Omental fat pad (tissue), 4 donors: Measurements from ENCODE around the gene MYBPHL. TPM values are rescaled to one million over a fixed set of nuclear protein-coding genes. Genes with fewer than 3 reads are reported as not detected.

Experiments
- ATAC-seq: fragments of 150-250 bp; one replicate; pipeline ENCODE4 v1.9.1; 2016; ENCODE audit warnings: mild to moderate bottlenecking, moderate library complexity; ENCODE audit not compliant: low FRiP score
- DNase-seq: peaks from one replicate; pipeline ENCODE4 v3.0.0-alpha.2; 2019; ENCODE audit warnings: low spot score
- total RNA-seq, 4 donors: library from RNA; depleted of rRNA; stranded (reverse); fragments of >200 nt; gene quantifications; one replicate each; pipeline ENCODE4 v1.1.0, GENCODE V29; 2016
- TF ChIP-seq, protein P1 (sequence below), 3 donors: fragments of 450-650 bp; IDR thresholded peaks; one replicate each; pipeline ENCODE4 v1.5.1; 2016 to 2017; ENCODE audit warnings: antibody characterized with exemption in 3 of 3, mild to moderate bottlenecking in 3 of 3, moderate library complexity in 2 of 3

MYBPHL gene
- total RNA-seq, 4 donors from 2014 or later: not detected

DNA sequence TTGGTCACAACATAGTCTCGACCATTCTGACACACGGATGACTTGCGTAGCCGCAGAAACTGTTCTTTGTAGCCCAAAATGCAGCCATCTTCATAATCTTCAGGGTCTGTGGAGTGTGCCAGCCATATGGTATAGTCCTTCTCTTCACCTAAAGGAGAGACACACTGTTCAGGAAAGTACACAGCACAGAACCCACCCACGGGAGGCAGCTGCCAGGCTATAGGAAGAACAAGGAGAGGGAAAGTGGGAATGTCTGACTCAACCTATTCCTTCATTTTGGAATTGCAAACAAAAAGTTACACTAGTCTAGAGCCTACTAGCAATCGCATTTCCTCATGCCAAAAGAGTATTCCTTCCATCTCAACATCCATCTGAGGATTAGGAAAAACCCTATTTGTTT lies 16.2 kb upstream of the MYBPHL start:
- ATAC-seq: no peak
- TF ChIP-seq, protein P1, sequence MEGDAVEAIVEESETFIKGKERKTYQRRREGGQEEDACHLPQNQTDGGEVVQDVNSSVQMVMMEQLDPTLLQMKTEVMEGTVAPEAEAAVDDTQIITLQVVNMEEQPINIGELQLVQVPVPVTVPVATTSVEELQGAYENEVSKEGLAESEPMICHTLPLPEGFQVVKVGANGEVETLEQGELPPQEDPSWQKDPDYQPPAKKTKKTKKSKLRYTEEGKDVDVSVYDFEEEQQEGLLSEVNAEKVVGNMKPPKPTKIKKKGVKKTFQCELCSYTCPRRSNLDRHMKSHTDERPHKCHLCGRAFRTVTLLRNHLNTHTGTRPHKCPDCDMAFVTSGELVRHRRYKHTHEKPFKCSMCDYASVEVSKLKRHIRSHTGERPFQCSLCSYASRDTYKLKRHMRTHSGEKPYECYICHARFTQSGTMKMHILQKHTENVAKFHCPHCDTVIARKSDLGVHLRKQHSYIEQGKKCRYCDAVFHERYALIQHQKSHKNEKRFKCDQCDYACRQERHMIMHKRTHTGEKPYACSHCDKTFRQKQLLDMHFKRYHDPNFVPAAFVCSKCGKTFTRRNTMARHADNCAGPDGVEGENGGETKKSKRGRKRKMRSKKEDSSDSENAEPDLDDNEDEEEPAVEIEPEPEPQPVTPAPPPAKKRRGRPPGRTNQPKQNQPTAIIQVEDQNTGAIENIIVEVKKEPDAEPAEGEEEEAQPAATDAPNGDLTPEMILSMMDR (IDR thresholded peaks at IDR 0.05): no peak
- DNase-seq: no peak

DNA sequence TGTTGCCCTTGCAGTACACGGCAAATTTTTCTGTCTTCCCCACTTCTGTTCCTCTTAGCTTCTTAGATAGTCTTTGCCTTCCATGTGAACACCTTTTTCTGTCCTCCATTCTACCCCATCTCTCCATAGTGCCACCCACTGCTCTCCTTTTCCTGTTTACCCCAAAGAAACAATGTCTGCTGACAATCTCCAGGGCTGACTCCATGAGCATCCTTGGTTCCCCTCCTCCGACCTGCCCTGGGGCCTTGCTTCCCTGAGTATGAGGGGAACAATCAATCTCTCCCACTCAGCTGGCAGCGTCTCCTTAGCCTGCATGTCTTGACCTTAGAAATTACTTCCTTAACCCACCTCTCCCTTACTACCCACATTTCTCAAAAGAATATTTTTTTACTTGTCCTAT lies 12.3 kb upstream of the MYBPHL start:
- TF ChIP-seq, protein P1 (IDR thresholded peaks at IDR 0.05): no peak
- ATAC-seq: no peak
- no peak for DNase-seq

DNA sequence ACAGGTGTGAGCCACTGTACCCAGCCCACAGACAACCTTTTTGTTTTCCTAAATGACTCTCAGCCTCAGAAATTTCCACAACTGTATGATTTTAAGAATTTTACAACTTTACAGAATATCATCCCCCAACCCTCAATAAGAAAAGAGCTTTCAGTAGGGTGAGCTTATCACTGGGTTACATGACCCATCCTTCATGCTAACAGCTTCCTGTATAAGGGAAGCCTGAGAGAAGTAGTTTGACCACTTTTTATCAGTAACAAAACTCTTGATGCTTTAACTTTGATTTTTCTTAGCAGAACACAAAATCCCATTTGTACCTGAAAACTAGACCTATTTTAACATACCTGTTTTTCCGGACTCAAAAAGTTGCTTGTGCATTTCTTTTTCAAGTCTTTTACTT lies 9.7 kb upstream of the MYBPHL start:
- DNase-seq (no peak), ATAC-seq (no peak)
- TF ChIP-seq, protein P1 (IDR thresholded peaks at IDR 0.05): no peak

DNA sequence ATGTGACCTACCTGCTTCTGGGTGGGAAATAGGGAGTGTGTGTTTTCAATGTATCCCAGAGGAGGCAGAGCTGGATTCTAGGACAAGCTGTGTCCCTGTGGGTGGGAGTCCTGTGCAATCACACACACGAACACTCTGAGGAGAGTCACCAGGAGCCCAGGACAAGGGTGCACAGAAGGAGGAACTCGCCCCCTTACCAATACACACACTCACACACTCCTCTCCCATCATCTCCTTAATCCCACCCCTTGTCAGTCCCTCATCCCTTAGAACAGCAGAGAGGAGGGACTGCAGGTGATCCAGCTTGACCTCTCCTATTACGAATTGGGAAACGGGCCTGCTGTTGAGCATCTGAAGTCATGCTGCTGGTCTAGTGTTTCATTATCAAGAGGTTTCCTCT lies 8.5 kb upstream of the MYBPHL start:
- ATAC-seq: no peak
- TF ChIP-seq, protein P1 (IDR thresholded peaks at IDR 0.05): no peak
- DNase-seq: no peak

DNA sequence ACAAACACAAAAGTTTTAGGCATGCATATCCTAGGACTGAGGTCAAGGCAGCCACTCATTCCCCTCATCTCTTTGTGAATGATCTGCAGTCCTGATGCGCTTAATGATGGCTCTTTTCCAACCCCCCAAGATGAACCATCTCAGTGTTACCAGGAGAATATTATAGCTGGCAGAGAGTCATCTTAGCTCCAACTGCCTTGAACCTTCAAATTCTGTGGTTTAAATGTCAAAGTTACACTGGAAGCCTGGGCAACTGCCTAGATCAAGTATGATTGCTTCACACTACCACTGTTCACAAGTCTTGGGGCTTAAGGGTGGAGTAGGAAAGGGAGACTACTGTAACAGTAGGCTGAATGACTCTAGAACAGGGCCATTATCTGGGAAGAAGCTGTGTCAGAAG lies 8.0 kb upstream of the MYBPHL start:
- TF ChIP-seq, protein P1 (IDR thresholded peaks at IDR 0.05): no peak
- DNase-seq (no peak), ATAC-seq (no peak)

DNA sequence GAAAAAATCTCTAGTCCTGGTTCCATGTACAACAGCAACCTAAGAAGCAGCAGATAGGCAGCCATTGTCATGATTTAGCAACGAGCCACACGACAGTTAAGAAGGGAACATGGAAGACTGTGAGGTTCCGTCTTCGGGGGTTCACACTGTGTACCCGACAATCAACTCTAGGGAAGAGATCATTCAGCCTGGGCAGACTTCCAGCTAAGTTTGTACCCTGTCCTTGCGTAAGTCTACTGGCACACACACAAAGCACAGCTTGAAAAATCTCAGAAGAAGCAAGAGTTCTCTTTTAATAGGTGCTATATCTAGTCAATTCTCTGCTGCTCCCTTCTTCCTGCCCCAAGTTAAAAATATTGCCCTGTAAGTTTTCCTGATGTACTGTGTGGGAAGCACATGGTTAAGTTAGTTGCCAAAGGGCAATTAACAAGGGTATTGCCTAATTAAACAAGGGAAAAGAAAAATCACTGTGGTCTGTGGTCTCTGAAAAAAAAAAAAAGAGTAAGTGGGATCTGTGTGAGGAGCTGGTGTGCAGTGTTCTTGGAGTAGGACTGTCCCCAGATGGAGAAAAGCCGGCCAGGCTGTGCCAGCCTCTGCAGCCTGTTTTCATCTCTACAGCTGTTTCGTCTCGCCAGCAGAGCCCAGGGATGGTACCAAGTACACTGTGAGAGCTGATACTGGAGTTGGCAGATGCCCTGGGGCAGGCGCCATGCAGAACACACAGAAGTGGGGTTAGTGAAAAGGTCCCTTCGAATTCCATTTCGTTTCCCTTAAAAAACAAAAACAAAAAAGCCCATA lies 6.4 kb upstream of the MYBPHL start:
- ATAC-seq (no peak), DNase-seq (no peak)
- TF ChIP-seq, protein P1 (IDR thresholded peaks at IDR 0.05): no peak

DNA sequence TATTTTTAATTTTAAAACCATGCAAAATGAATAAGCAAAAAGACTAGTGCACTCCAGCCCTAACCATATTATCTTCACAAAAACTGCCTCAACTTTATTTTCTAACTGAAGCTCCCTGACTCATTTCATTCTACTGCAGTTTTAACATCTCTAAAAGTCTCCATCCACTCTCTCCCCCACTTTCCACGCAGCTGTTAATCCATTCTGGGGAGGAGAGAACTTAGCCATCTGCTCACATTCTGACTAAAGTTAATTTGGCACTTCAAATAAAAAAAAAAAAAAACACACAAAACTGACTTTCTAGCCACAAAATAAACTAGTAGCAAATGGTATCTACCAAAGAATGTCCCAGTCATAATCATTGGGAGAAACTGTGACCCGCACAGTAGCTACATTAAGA lies 5.4 kb upstream of the MYBPHL start:
- no peak for DNase-seq
- TF ChIP-seq, protein P1 (IDR thresholded peaks at IDR 0.05): no peak
- ATAC-seq: no peak
